Stimulated activated CD8-positive, alpha-beta memory T cell treated with anti-CD3 and anti-CD28 coated beads, Interleukin-15, amount 100 ng/mL, for 24 hours (primary cell): ENCODE results near the gene MYL9.

Experiments used
- DNase-seq: peaks from one replicate; pipeline ENCODE4 v3.0.0-alpha.2; 2020; ENCODE audit warnings: low read depth

MYL9 gene

DNA sequence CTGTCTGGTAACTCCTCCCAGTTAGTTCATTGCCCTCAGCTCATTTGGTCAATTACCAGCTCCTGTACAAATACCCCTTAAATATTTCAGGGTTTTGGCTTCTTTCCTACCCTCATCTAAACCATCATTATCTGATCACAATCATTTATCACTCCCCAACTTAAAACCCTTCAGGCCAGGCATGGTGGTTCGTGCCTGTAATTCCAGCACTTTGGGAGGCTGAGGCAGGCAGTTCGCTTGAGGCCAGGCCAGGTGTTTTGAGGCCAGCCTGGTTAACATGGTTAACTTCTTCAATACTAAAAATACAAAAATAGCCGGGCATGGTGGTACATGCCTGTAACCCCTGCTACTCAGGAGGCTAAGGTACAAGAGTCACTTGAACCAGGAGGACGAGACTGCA lies 41.5 kb downstream of the MYL9 start:
- no peak for DNase-seq

GRCh38 chr20:36584018-36584481 lies 42.7 kb downstream of the MYL9 start:
- DNase-seq = no peak

GRCh38 chr20:36585410-36586125 lies 44.2 kb downstream of the MYL9 start:
- DNase-seq = no peak

DNA sequence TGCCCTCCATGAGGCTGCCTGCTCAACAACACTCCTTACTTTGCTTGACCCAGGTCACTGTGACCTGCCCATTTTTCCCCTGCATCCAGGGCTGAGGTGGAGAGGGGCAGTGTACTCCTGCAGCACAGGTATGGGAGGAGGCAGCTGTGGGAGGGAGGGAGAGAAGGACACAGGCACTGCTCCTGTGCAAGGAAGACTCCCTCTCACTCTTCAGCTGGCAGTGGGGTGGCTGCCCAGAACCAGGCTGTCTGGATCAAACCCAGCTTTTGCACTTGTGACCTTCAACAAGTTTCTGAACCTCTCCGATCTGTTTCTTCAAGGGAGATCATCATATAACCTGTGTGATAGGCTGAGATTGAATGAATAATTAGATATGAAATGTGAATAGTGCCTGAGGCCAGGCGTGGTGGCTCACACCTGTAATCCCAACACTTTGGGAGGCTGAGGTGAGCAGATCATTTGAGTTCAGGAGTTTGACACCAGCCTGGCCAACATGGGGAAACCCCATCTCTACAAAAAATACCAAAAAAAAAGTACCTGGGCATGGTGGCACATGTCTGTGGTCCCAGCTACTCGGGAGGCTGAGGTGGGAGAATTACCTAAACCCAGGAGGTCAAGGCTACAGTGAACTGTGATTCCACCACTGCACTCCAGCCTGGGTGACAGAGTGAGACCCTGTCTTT lies 46.2 kb downstream of the MYL9 start:
- no peak for DNase-seq

DNA sequence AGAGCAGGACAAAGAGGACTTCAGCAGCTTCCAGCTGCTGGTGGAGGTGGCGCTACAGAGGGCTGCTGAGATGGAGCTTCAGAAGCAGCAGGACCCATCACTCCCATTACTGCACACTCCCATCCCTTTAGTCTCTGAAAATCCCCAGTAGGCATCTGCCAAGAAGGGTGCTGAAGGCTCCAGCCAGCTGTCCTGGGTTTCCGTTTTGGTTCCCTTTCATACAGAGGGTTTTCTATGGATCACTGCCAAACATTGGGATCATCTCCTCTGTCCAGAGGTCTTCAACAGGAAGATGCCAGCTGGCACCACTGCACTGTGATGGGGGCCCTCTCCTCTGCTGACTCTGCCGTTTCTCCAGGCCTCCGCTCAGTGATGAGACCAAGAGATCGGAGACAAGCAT lies 50.0 kb downstream of the MYL9 start:
- DNase-seq = no peak

GRCh38 chr20:36591854-36592641 lies 50.7 kb downstream of the MYL9 start:
- no peak for DNase-seq

DNA sequence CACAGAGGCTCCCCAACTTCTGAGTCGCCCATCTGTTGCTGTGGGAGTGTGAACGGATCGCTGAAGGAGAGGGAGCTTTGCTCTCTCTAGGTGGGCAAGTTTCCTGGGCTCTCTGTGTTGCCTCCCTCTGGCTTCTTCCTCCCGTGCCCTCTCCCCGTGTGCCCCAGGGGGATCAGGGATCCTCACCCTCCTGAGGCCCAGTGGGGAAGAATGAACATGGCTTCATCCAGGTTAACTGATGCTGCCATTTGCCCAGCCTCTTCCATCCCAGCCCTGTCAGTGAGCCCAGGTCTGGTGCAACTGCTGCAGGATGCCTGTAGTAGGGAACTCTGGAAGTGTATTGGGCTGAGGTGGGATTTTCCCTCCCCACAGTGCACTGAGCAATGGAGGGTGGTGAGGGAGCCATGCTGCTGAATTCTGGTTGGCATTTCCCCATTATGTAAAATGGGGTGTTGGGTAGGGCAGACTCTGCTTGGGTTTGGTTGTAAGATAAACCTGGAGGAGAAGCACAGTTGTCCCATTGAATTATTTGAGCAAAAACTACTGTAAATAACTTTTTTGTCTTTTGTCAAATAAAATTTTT lies 52.1 kb downstream of the MYL9 start:
- no peak for DNase-seq

DNA sequence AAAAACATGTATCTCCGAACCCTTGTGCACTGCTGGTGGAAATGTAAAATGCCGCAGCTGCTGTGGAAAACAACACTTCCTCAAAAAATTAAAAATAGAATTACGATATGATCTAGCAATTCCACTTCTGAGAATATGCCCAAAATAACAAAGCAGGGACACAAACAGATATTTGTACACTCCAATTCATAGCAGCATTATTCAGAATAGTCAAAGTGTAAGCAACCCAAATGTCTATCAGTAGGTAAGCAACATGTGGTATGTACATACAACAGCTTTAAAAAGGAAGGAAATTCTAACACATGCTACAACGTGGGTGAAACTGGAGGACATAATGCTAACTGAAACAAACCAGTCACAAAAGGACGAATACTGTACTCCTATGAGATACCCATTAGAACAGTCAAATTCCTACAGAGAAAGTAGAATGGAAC lies 58.6 kb downstream of the MYL9 start:
- DNase-seq = no peak
